Fibroblast of gingiva (primary cell): Measurements from ENCODE around the gene NCKIPSD.

Experiments
- DNase-seq: peaks from one replicate; pipeline ENCODE4 v3.0.0-alpha.2; 2011; ENCODE audit warnings: low read depth

The NCKIPSD gene

DNA sequence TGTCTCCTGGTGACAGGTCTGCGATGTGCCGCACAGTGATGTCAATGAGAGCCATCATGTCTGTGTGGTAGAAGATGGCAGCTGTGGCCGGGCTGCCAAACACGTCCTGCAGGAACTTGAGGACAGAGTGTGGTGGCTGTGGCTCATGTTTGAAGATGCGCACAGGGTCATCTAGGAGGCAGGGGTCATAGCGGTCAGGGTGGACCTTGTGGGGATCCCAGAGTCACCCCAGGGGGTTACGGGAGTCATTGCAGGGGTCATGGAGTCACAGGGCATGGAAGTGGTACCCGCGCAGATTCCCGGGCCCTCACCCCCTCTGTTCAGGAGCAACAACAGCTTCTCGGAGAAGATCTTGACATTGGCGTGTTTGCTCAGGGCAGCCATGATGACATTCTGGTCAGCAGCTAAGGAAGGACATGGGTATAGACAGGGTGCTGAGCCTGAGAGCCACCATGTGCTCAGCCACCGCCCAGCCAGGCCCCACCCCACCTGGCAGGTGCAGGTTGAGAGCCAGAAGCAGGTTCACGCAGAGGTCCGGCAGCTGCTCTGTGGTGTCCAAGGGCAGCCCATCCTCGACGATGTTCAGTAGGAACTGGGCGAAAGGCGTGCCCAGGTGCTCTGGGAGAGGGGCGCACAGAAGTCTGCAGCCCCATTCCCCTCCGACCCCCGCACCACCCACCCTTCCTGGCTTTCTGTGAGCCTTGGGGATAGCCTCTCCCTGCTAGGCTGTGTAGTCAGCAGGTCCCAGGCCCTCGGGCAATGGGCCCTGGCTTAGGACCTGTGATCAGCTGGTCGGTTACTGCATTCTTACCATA lies 6.9 kb downstream of the NCKIPSD start:
- DNase-seq = no peak

DNA sequence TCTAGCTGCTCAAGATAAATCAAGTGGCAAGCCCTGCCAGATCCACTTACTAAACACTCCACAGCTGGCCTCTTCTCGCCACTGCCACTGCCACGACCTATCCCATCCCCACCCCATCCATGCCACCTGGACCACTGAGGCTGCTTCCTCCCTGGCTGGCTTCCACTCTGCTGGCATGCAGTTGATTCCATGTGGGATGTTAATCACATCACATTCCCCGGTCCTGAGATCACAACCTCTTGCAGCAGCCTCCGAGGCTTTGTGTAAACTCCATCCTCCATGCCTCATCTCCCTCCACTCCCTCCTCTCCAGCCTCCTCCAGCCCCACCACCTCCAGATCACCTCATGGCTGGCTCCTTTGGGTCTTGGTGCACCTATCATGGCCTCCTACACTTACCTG lies 7.7 kb downstream of the NCKIPSD start:
- DNase-seq = no peak

DNA sequence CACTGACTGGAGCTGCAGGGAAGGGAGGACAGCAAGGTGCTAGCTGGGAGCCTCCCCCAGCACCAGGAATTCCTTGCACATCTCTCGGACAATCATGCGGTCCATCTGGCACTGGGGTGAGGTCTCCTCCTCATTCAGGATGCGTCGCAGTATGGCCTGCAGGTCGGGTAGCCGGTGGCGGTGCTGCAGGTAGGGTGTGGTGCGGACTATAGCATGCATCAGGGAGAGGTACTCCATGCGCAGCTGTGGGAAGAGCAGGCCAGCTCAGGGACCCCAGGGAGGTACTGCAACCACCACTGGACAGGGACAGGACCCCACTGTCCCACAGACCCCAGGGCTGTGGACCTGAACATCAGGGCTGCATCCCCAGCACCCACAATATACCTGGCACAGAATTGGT lies 11.2 kb downstream of the NCKIPSD start:
- DNase-seq = no peak

DNA sequence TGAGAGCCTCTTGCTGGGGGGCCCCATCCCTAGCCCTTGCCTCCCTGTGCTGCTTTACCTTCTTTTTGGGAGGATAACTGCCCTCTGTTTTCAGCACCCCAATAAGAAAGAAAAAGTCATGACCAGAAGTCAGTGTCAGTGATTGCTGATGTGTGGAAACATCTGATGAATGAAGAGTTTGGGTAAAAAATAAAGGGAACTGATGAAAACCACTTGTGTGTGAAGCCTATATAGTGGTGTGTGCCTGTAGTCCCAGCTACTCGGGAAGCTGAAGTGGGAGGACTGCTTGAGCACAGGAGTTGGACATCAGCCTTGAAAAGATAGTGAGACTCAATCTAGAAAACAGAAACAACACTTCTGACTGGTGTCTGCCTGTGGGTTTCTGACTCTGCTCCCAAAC lies 13.2 kb downstream of the NCKIPSD start:
- no peak for DNase-seq

DNA sequence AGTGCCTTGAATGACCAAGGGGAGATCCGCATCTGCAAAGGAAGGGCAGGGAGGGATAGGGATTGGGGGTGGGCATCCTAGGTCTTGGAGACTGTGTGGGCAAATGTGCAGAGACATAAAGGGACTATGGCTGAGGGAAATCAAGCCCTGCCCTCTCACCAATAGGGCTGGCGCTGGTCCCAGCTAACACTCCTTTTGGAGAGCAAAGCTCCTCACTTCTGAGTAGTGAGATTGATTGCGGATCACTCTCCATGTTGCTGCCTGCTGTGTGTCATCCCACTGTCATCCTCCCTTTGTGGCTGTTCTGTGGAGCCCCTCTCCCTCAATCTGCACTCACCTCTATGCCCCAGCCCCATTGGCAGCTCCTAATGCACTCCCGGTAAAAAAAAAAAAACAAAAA lies 20.8 kb downstream of the NCKIPSD start:
- no peak for DNase-seq

DNA sequence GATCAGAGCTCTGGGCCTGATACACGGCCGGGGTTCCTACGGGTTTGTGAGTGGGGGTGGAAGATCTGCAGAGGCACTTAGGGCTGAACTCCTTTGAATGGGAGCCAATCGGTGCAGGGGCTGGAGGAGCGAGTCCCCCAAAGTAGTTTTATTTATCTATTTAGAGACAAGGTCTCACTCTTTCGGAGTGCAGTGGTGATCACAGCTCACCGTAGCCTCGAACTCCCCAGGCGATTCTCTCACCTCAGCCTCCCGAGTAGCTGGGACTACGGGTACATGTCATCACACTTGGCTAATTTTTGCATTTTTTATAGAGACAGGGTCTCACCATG lies 21.4 kb downstream of the NCKIPSD start:
- DNase-seq = no peak

DNA sequence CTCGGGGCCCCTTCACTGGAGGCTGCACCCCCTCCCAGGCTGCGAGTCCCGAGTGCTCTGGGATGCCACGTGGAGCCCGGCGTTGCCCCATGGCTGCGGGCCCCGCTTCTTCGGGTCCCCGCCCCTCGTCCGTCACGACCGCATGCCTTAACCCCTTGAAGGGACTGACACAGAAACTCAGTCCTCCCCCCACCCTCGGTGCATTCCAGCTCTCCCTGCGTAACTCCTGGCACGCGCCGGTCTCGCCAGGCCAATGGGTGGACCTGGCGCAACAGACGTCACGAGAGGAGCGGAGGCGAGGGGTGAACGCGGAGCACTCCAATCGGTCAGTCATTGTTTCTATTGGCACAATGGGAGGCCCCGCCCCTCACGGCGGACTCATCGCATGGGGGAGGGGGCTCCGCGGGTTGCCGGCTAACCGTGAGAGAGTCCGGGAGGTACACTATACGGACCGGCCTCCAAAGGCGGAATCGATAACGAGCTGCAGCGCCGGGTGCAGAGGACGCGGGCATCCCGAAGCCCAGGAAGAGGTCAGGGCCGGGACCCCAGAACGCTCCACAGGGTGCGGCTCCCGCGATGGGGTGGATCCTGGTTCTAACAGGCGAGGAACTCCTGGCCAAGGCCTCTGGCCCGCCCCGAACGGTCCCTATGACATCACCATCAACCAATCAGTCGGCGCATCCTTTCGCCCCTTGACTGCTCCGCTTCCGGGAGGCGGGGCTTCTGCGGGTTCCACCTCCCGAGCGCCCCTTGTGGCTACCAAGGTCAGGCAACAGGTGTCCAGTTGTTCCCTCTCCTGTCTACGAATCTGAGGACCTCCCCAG lies 22.0 kb downstream of the NCKIPSD start:
- peak; percentile 100 for DNase-seq

DNA sequence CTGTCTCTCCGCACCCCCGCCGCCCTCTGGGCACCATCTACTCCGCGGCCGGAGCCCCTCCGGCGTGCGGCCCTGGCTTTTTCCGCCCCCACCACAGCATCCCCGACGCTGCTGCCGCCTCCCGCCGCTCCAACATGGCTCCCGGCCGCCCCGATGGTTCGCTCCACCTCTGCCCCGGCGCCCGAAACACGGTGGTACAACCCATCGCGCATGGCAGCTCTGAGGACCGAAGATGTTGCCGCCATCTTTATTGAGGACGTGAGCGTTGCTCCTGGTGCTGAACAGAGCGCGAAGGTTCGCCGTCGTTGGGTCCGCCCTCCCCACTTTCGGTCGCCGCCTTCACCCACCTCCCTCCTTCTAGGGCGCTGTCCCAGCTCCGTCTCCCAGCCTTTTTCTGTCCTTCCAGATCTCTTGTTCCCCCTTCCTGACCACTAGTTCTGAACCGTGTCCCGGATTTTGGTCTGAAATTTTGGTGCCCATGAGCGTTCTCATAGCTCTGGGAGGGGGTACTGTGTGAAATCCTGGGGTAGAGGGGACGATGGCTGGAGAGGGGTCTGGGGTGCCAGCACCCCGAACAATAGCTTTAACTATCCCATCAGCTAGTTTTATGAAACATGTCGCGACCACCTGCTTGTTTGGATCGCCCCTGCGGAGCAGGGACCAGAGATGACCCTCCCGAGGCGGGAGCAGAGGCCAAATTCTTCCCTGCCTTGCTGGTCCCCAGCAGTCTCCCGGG lies 22.8 kb downstream of the NCKIPSD start, which contains the start of gene CELSR3:
Gene CELSR3 (minus strand): TSS at position 134 of the 736 bp plus-strand sequence. CDS start 252 bp downstream, outside the sequence.
- peak; percentile 96 for DNase-seq

DNA sequence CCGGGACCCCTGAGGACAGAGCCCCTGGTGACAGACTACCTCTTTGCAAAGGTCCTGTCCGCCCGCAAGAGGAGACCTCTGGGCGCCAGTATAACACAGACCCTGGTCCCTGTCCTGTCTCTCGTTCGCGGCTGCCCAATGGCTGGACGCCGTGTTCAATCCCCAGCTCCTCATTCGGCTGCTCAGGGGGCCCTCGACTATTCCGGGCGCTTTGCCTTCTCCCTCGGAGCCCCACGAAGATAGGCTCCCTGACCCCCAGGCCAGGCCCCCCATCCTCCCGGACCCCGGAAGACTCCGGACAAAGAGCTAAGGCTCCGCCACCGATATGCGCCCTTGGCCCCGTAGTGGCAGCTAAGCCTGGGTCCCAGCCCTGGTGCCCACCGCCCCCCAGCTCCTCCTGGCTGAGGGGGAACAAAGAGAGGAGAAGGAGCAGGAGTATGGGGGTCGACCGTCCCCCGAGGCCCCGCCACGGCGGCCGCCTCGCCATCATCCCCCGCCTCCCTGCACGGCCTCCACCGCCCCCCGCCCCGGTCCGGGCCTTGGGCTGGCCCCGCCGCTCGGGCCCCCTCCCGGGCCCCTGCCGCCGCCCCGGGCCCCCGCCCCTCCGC lies 23.5 kb downstream of the NCKIPSD start:
- DNase-seq = no peak

DNA sequence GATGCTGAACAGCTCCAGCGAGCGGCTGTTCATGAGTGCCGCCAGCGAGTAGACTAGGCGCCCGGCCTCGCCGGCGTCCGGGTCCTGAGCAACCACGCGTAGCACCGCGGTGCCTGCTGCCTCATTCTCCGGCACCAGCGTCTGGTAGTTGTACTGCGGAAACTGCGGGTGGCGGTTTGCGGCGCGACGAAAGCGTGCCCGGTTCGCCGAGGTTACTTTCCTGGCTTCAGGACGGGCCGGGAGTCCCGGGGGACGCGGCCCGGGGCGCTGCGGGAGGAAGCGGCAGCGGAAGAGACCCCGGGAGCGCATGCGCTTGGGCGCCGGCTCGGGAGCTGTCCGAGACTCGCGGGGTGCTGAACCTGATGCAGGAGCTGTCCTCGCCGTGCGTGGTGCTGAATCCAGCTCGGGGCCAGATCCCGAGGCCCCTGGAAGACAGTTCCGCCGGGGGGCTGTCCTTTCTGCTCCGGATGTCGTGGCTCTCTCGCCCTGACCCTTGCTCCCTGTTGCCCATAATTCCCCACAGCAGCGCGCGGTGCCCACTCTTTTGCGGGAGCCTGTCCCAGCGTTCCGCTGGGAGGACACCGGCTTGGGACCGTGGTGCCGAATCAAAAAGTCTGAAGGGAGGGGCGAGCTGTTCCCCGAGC lies 24.1 kb downstream of the NCKIPSD start:
- peak; percentile 30 for DNase-seq

DNA sequence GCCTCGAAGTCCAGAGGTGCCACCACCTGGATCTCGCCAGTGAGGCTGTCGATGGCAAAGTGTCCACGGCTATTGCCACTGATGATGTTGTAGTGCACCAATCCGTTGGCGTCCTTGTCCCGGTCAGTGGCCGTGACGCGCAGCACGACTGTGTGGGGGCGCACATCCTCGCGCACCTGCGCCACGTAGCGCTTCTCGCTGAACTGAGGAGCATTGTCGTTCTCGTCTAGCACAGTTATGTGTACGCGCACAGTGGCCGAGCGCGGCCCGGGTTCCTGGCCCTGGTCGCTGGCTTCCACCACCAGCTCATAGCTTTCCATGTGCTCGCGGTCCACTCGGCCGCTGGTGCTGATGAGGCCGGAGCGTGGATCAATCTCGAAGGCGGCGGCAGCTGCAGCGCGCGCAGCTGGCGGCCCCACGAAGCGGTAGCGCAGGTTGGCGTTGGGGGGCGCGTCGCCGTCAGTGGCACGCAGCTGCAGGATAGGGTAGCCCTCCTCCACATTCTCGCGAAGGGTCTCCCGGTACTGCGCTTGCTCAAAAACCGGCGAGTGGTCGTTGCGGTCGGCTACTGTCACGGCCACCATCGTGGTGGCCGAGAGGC lies 24.8 kb downstream of the NCKIPSD start:
- DNase-seq = no peak

DNA sequence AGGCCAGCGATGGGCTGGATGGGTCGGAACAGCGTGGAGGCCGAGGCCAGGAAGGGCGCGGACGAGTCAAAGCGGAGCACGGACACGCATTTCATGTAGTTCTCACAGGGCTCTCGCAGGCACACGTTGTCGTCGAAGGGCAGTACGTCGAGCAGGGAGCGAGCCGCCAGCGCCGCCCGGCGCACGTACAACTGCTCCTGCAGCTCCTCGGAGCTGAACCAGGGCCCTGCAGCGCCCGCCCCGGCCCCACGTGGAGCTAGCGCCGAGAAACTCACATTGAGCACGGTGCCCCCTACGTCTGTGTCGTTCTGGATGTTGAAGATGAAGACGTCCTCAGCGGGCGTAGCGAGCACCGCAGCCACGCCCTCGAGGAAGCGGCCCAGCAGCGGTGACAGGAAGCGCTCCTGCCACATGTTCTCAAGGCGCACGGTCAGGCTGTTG lies 28.9 kb downstream of the NCKIPSD start:
- DNase-seq = no peak

DNA sequence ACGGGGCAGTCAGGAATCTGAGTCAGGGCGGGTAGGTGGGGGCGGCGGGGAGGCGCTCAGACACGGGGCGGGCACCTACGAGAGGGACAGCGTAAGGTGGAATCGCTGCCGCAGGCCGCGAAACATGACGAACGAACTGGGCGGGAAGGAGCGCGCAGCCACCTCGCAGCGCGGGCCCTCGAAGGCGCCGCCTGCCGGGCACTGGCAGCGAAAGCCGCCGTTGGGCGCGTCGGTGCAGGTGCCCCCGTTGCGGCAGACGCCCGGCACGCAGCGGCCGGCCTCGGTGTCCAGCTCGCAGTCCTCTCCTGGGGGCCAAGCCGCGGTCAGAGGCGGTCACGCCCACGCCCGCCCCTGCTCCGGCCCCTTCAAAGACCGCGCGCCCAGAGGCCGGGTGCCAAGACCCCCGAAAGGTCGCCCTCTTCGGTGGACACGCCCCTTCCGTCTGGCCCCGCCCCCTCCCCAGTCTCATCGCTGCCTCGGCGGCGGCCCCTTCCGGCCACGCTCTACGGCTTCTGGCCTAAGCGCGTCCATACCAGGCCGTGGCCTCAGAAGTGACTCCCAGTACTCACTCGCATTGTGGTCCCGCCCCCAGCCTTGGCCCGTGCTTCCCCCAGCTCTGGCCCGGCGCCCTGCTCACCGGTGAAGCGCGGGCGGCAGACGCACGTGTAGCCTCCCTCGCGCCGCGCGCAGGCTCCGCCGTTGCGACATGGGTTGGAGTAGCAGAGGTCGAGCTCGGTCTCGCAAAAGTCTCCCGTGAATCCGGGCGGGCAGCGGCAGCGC lies 29.5 kb downstream of the NCKIPSD start:
- DNase-seq = peak; percentile 44

DNA sequence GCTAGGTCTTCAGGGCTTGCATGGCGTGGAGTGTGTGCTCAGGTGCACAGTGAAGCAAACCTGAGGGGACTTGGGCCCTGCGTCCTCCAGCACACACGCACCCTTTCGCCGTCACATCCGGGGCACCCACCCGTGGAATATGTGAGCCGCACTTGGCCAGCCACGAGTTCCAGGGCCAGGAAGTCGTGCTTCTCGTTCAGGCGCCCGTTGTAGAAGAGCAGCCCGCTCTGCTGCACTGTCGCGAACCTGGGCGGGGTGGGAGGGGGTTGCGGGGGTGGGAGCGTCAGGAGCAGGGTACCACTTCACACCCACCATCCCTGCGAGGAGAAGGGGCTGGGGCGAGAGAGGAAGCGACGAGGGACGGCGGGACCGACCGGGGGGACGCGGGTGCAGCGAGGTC lies 30.1 kb downstream of the NCKIPSD start:
- no peak for DNase-seq

DNA sequence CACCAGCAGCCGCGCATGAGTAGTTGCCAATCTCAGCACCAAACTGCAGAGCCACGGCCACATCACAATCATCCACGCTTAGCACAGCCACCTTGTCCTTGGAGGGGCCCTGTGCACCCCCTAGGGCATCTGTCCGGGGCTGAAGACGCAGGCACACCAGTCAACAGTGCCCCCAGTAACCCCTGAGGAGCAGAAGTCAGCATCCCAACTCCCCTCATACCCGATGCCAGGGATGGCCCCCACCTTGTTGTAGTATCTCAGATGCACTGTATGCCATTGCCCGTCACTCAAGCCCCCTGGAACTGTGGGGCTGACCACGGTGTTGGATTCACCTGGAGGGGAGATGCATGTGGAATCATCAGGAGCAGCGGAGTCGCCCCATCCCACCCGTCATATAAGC lies 30.7 kb downstream of the NCKIPSD start:
- DNase-seq = no peak

DNA sequence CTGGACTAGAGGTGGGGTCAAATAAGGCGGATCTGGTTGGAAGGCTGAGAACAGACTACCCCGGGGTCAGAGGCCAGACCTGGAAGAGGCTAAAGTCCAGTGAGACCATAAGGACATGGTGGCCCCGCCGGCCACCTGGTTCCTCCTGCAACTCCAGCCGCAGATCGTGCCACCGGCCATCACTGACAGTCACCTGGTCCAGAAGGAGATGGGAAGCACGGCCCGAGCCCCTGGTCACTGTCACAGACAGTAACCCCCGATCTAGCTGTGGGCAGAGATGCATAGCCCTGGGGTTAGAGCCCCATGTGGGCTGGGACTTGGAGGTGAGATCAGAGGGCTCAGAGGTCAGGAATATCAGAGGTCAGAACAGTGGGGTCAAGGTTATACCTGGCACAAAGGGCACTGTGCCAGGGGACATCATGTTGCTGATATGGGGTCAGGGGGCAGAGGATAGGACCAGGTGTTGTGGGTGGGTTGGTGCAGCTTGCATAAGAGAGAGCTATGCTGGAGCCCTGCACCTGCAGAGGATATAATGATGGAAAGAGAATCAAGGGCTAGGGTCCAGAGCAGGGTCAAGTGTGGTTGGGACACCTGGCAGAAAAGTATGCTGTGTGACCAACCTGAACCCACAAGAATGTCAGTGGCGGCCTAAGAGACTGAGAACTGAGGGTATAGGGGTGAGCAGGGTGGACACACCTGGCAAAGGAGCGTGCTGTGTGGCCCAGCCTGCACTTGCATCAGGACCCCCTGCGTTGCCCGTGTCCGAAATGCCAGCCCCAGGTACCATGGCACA lies 32.6 kb downstream of the NCKIPSD start:
- DNase-seq = no peak

DNA sequence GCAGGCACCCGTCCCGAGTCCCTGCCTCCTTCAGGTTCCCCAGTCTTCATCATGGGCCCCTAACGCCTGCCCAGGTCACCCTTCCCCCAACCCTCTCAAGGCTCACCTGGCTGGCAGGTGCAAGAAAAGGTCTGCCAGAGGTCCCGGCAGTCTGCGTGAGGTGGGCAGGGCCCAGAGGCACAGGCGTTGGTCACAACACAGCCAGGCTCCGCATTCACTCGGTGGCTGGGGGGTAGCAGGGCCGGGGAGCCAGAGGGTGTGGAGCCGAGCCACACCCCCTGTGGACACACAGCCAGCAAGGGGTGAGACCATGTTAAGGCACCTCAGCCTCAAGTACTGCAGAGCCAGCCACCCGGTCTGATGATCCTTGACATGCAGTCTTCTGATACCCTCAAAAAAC lies 33.9 kb downstream of the NCKIPSD start:
- DNase-seq = no peak

DNA sequence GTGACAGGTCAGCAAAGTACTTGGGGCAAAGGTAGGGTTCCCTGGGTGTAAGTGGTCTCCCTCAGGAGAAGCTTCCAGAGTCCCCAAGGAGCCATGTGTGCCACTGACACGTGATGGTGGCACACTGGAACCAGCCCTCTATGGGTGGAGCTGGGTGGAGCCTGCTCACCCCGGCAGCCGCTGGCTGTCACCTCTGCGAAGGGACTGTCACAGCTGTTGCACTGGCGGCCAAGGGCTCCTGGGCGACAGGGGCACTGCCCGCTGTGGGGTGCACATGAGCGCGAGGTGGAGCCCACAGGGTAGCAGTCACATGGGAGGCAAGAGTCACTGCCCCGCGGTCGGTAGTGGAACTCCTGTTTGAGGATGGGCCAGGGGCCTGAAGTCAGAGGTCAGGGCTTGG lies 35.0 kb downstream of the NCKIPSD start:
- DNase-seq = no peak

DNA sequence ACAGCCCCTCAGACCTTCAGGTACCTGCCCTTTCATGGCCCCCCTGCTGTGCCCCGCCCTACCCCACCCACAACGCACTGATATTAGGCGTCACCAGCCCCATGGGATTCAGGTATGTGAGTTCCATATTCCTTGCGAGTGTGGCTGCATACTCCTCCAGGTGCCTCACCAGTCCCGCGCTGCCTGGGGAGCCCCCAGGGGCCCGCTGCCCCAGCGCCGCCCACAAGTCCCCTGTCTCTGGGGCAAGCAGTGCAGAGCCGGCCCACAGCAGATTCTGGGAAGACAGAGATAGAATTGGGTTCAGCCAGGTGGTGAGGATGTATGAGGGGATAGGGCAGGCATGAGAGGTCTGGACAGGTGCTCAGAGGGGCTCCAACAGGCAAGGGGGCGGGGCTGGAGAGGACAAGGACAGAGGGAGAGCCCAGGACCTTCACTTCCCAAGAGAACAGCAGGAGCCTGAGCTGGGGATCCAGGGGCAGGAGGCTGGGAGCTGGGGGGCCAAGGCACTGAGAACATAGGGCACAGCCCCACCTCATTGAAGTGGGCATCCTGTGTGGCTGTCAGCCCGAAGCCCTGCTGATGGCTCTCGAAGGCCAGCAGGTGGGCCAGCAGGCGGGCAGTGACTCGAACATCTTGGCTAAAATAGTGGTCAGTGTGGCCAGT lies 37.4 kb downstream of the NCKIPSD start:
- no peak for DNase-seq
